ENCODE results near the gene OR6C68.
"Not testable (repeated sequence)": the region's sequence is repeated elsewhere in the genome, so short reads cannot be mapped to it uniquely, and the experiment has no call there.

OR6C68 gene

DNA sequence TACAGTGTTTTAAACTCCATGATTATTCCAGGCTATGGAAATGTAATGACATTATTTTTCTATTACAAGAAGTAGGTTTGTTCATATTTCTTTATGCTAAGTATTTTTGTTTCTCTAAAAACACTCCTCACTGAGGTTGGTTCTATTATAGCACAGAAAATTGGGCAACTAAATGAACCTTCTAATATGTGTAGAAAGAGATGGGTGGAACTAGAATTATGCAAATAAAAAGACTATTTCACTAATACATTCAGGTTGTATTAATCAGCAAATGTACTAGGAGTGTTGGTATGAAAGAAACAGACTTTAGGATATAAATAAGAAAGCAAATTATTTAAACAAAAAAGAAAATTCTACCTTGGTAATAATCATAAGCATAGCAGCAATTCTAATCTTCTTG lies 43.4 kb upstream of the OR6C68 start:
- Histone ChIP-seq H3K4me3 (ENCODE audit: low read length) (no peak overlapping the region), H4K20me1 (ENCODE audit: insufficient read depth, low read length) (no peaks in the 10 kb centered on the region), H3K9ac (ENCODE audit: low read length) (no peak overlapping the region), H3K9me3 (ENCODE audit: insufficient read depth, low read length) (no peaks in the 10 kb centered on the region), H2AFZ (ENCODE audit: low read depth, low read length) (no peak overlapping the region), H3K27me3 (ENCODE audit: low read depth, low read length) (peaks cover 12% of the 10 kb centered on the region; the same call in 1 of the 2 replicates), H3K4me1 (ENCODE audit: low read length) (no peaks in the 10 kb centered on the region), H3K36me3 (replicated peaks; ENCODE audit: low read depth, low read length) (no peaks in the 10 kb centered on the region), H3K79me2 (ENCODE audit: low read length) (no peaks in the 10 kb centered on the region), H3K4me2 (ENCODE audit: low read length) (no peak overlapping the region), H3K27ac (ENCODE audit: low read length) (no peak overlapping the region)
- TF ChIP-seq, protein P1, sequence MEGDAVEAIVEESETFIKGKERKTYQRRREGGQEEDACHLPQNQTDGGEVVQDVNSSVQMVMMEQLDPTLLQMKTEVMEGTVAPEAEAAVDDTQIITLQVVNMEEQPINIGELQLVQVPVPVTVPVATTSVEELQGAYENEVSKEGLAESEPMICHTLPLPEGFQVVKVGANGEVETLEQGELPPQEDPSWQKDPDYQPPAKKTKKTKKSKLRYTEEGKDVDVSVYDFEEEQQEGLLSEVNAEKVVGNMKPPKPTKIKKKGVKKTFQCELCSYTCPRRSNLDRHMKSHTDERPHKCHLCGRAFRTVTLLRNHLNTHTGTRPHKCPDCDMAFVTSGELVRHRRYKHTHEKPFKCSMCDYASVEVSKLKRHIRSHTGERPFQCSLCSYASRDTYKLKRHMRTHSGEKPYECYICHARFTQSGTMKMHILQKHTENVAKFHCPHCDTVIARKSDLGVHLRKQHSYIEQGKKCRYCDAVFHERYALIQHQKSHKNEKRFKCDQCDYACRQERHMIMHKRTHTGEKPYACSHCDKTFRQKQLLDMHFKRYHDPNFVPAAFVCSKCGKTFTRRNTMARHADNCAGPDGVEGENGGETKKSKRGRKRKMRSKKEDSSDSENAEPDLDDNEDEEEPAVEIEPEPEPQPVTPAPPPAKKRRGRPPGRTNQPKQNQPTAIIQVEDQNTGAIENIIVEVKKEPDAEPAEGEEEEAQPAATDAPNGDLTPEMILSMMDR (IDR thresholded peaks at IDR 0.05; ENCODE audit: low read depth, low read length), result no peak
- TF ChIP-seq EZH2phosphoT487 (IDR thresholded peaks at IDR 0.05; ENCODE audit: low read depth), result no peak

DNA sequence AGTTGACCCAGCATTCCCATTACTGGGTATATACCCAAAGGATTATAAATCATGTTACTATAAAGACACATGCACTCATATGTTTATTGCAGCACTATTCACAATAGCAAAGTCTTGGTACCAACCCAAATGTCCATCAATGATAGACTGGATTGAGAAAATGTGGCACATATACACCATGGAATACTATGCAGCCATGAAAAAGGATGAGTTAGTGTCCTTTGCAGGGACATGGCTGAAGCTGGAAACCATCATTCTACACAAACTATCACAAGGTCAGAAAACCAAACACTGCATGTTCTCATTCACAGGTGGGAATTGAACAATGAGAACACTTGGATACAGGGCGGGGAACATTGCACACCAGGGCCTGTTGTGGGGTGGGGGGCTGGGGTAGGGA lies 27.3 kb upstream of the OR6C68 start:
- not testable (repeated sequence) for H3K4me3 ChIP-seq (ENCODE audit: low read length); H3K36me3 ChIP-seq (replicated peaks; ENCODE audit: low read depth, low read length); H2AFZ ChIP-seq (ENCODE audit: low read depth, low read length); H3K79me2 ChIP-seq (ENCODE audit: low read length); H3K4me2 ChIP-seq (ENCODE audit: low read length); H3K27ac ChIP-seq (ENCODE audit: low read length); H3K9ac ChIP-seq (ENCODE audit: low read length); H4K20me1 ChIP-seq (ENCODE audit: insufficient read depth, low read length); H3K9me3 ChIP-seq (ENCODE audit: insufficient read depth, low read length)
- peaks cover 20% of the 10 kb centered on the region for H3K4me1 ChIP-seq (ENCODE audit: low read length)
- H3K27me3 ChIP-seq (ENCODE audit: low read depth, low read length), result peaks cover 24% of the 10 kb centered on the region

DNA sequence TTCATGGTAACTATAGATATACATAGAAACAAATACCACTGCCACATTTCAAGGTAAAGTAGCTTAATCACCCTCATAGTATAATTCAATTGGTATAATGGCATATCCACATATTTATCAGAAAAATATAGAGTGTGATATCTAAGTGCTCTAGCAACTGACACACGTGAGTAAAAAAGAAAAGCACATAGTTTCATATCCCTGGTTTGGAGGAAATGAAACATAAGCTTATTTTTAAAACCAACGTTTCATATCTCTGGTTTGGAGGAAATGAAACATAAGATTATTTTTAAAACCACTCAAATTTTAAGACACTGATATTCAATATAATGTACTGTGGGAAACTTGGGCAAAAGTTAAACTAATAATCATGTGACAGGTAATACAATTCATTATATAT lies 24.3 kb upstream of the OR6C68 start:
- Histone ChIP-seq H2AFZ (ENCODE audit: low read depth, low read length) (no peak overlapping the region), H3K27ac (ENCODE audit: low read length) (no peak overlapping the region), H3K9me3 (ENCODE audit: insufficient read depth, low read length) (peaks cover 7% of the 10 kb centered on the region; the same call in 1 of the 2 replicates), H4K20me1 (ENCODE audit: insufficient read depth, low read length) (no peaks in the 10 kb centered on the region), H3K36me3 (replicated peaks; ENCODE audit: low read depth, low read length) (peaks cover 5% of the 10 kb centered on the region), H3K4me2 (ENCODE audit: low read length) (peak overlapping the region; percentile 24), H3K4me1 (ENCODE audit: low read length) (peaks cover 20% of the 10 kb centered on the region), H3K27me3 (ENCODE audit: low read depth, low read length) (peaks cover 27% of the 10 kb centered on the region), H3K4me3 (ENCODE audit: low read length) (no peak overlapping the region), H3K9ac (ENCODE audit: low read length) (no peak overlapping the region), H3K79me2 (ENCODE audit: low read length) (no peaks in the 10 kb centered on the region)
- TF ChIP-seq, protein P1 (IDR thresholded peaks at IDR 0.05; ENCODE audit: low read depth, low read length), result no peak
- TF ChIP-seq EZH2phosphoT487 (IDR thresholded peaks at IDR 0.05; ENCODE audit: low read depth), result no peak

DNA sequence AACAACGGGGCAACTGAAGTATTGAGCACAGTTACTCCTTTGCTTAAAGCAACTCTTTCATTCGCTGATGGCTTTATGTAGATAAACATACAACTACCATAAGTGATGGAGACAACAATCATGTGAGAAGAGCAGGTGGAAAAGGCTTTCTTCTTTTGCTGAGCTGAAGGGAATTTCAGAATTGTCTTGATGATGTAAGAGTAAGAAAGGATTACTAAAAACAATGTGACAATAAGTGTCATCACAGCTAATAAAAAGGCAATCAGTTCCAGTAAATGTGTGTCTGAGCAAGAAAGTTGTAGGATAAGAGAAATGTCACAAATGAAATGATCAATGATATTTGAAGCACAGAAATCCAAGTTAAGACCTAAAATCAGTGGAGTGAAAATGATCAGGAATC lies 22.9 kb upstream of the OR6C68 start:
- H3K4me2 ChIP-seq (ENCODE audit: low read length), result no peak overlapping the region
- H3K27ac ChIP-seq (ENCODE audit: low read length), result no peak overlapping the region
- H4K20me1 ChIP-seq (ENCODE audit: insufficient read depth, low read length), result no peaks in the 10 kb centered on the region
- no peak overlapping the region for H3K4me3 ChIP-seq (ENCODE audit: low read length)
- H3K4me1 ChIP-seq (ENCODE audit: low read length), result peaks cover 20% of the 10 kb centered on the region
- peaks cover 27% of the 10 kb centered on the region for H3K27me3 ChIP-seq (ENCODE audit: low read depth, low read length)
- H3K36me3 ChIP-seq (replicated peaks; ENCODE audit: low read depth, low read length), result peaks cover 5% of the 10 kb centered on the region
- H3K9me3 ChIP-seq (ENCODE audit: insufficient read depth, low read length), result peaks cover 7% of the 10 kb centered on the region; the same call in 1 of the 2 replicates
- TF ChIP-seq, protein P1 (IDR thresholded peaks at IDR 0.05; ENCODE audit: low read depth, low read length), result no peak
- no peaks in the 10 kb centered on the region for H3K79me2 ChIP-seq (ENCODE audit: low read length)
- H2AFZ ChIP-seq (ENCODE audit: low read depth, low read length), result no peak overlapping the region
- H3K9ac ChIP-seq (ENCODE audit: low read length), result no peak overlapping the region

Measured in OCI-LY3 (cell line).